Calu3 (cell line): ENCODE data around the gene LOXHD1. TPM values are rescaled to one million over a fixed set of nuclear protein-coding genes. Genes with fewer than 3 reads are reported as not detected.

Source experiments
- BruUV-seq: library from RNA; stranded (reverse); fragments of 400-500 nt; replicated peaks from 2 replicates; lab custom pipeline; 2021; lab: Mats Ljungman, UMichigan
- CTCF ChIA-PET: fragments of 300-600 bp; sonication (Branson Sonifier 250); formaldehyde crosslinking; loops from one replicate; lab custom pipeline; 2022; ENCODE audit warnings: antibody characterized with exemption; lab: Charles Lee
- DNase-seq: peaks from one replicate; pipeline ENCODE4 v3.0.0; 2022
- H3K27ac Mint-ChIP-seq: one replicate; pipeline ENCODE4 v1.8.0; 2022; ENCODE audit warnings: mixed read lengths; ENCODE audit not compliant: unreplicated experiment
- H3K27me3 Mint-ChIP-seq: one replicate; pipeline ENCODE4 v1.8.0; 2022; ENCODE audit warnings: mixed read lengths; ENCODE audit not compliant: unreplicated experiment
- H3K36me3 Mint-ChIP-seq: one replicate; pipeline ENCODE4 v1.8.0; 2022; ENCODE audit warnings: mild to moderate bottlenecking, moderate library complexity, mixed read lengths; ENCODE audit not compliant: insufficient read depth, unreplicated experiment
- H3K4me1 Mint-ChIP-seq: one replicate; pipeline ENCODE4 v1.8.0; 2022; ENCODE audit warnings: mild to moderate bottlenecking, low read depth, mixed read lengths; ENCODE audit not compliant: unreplicated experiment
- H3K4me3 Mint-ChIP-seq: one replicate; pipeline ENCODE4 v1.8.0; 2022; ENCODE audit warnings: mild to moderate bottlenecking, low read depth, moderate library complexity, mixed read lengths; ENCODE audit not compliant: unreplicated experiment
- H3K9me3 Mint-ChIP-seq: one replicate; pipeline ENCODE4 v1.8.0; 2022; ENCODE audit warnings: low read depth, mixed read lengths; ENCODE audit not compliant: unreplicated experiment
- CTCF ChIP-seq: fragments of 200-600 bp; IDR thresholded peaks from one replicate; pipeline ENCODE4 v1.8.0; 2022; ENCODE audit warnings: antibody characterized with exemption; ENCODE audit not compliant: unreplicated experiment
- intact Hi-C: fragments of 100-400 bp; cut with micrococcal nuclease; formaldehyde crosslinking; loops from one replicate; pipeline ENCODE4 v1.10.0; 2022; ENCODE audit not compliant: unreplicated experiment
- total RNA-seq: library from RNA; stranded (reverse); gene quantifications from 2 replicates; pipeline ENCODE4 v1.2.3, GENCODE V29; 2022

LOXHD1 gene
- total RNA-seq, 1 experiment from 2014 or later: not detected

GRCh38 chr18:46439037-46439436 is 218.0 kb downstream of the LOXHD1 start:
- Mint-ChIP-seq H3K36me3 (no peaks in the 10 kb centered on the region), H3K4me3 (no peak overlapping the region), H3K9me3 (no peaks in the 10 kb centered on the region), H3K27me3 (peaks cover 25% of the 10 kb centered on the region), H3K27ac (no peak overlapping the region), H3K4me1 (no peaks in the 10 kb centered on the region)
- BruUV-seq: no TSS peak
- CTCF ChIA-PET: no interaction called here
- TF ChIP-seq CTCF: no peak
- intact Hi-C loops: no loop called here
- no peak for DNase-seq

- no peak for TF ChIP-seq CTCF
- Mint-ChIP-seq H3K36me3 (no peaks in the 10 kb centered on the region), H3K4me3 (no peak overlapping the region), H3K9me3 (no peaks in the 10 kb centered on the region), H3K27me3 (peaks cover 22% of the 10 kb centered on the region), H3K27ac (no peak overlapping the region), H3K4me1 (no peaks in the 10 kb centered on the region)
- BruUV-seq: no TSS peak
- intact Hi-C loops: no loop called here
- DNase-seq: no peak
- CTCF ChIA-PET: interaction anchor here (0.6 kb wide), 1 partner anchor 362 kb away, joined by 3 read pairs; no protein-coding TSS in a partner anchor
Observed at GRCh38 chr18:46437061-46437460, 220.0 kb downstream of the LOXHD1 start.

GRCh38 chr18:46436621-46437020 is 220.4 kb downstream of the LOXHD1 start:
- peaks cover 27% of the 10 kb centered on the region for H3K27me3 Mint-ChIP-seq

GRCh38 chr18:46435031-46435430 is 222.0 kb downstream of the LOXHD1 start:
- no peaks in the 10 kb centered on the region for H3K36me3 Mint-ChIP-seq
- no peak overlapping the region for H3K4me3 Mint-ChIP-seq
- TF ChIP-seq CTCF: no peak
- no peak overlapping the region for H3K27ac Mint-ChIP-seq
- intact Hi-C loops: no loop called here
- no peaks in the 10 kb centered on the region for H3K4me1 Mint-ChIP-seq
- CTCF ChIA-PET: no interaction called here
- DNase-seq: no peak
- no peaks in the 10 kb centered on the region for H3K9me3 Mint-ChIP-seq
- no TSS peak for BruUV-seq
- H3K27me3 Mint-ChIP-seq: peaks cover 43% of the 10 kb centered on the region

More at GRCh38 chr18:46436621-46437020, 220.4 kb downstream of the LOXHD1 start:
- Mint-ChIP-seq H3K9me3 (no peaks in the 10 kb centered on the region), H3K27ac (no peak overlapping the region), H3K36me3 (no peaks in the 10 kb centered on the region), H3K4me3 (no peak overlapping the region), H3K4me1 (no peaks in the 10 kb centered on the region)
- CTCF ChIA-PET: no interaction called here
- intact Hi-C loops: no loop called here
- no peak for TF ChIP-seq CTCF
- no peak for DNase-seq
- BruUV-seq: no TSS peak
